RWPE1 (cell line): ENCODE measurements around the gene CDKAL1.

Source experiments
- CTCF ChIA-PET: fragments of 350-600 bp; sonication (Branson Sonifier 250); formaldehyde crosslinking; extraction: SDS; loops from one replicate; lab custom pipeline; 2021; lab: Yijun Ruan, JAX
- POLR2A ChIA-PET: fragments of 400-600 bp; formaldehyde crosslinking; extraction: SDS; loops from one replicate; lab custom pipeline; 2020; ENCODE audit warnings: antibody characterized with exemption; ENCODE audit not compliant: low non-redundant PET; lab: Yijun Ruan, JAX
- DNase-seq: peaks from one replicate; pipeline ENCODE4 v3.0.0; 2012; ENCODE audit warnings: low spot score
- H3K27ac ChIP-seq: fragments of 450-650 bp; 2 replicates; pipeline ENCODE4 v1.5.1; 2017
- CTCF ChIP-seq: fragments of 450-650 bp; conservative IDR thresholded peaks from 2 replicates; pipeline ENCODE4 v1.5.1; 2017; ENCODE audit warnings: low read depth, mild to moderate bottlenecking

Gene CDKAL1

GRCh38 chr6:20845592-20845991 lies 311.3 kb downstream of the CDKAL1 start:
- ChIA-PET POLR2A (no interaction called here), CTCF (no interaction called here)
- no peak for DNase-seq
- H3K27ac ChIP-seq = no peak overlapping the region
- no peak for TF ChIP-seq CTCF

- CTCF ChIA-PET = no interaction called here
- no peak overlapping the region for H3K27ac ChIP-seq
- no peak for TF ChIP-seq CTCF
- POLR2A ChIA-PET = no interaction called here
- DNase-seq = no peak
Observed at GRCh38 chr6:20846602-20847028, 312.4 kb downstream of the CDKAL1 start.

- H3K27ac ChIP-seq = no peak overlapping the region
- ChIA-PET POLR2A (no interaction called here), CTCF (no interaction called here)
- no peak for DNase-seq
- TF ChIP-seq CTCF = no peak
Observed at GRCh38 chr6:20847904-20848303, 313.6 kb downstream of the CDKAL1 start.

GRCh38 chr6:20850686-20851416 lies 316.6 kb downstream of the CDKAL1 start:
- ChIA-PET POLR2A (no interaction called here), CTCF (interaction anchor here (0.5 kb wide), 1 partner anchor 8 kb away, joined by 3 read pairs; no protein-coding TSS in a partner anchor)
- H3K27ac ChIP-seq = no peak overlapping the region
- DNase-seq = no peak
- no peak for TF ChIP-seq CTCF

- H3K27ac ChIP-seq = no peak overlapping the region
- ChIA-PET CTCF (no interaction called here), POLR2A (interaction anchor here (0.5 kb wide), 1 partner anchor 689 kb away, joined by 3 read pairs; no protein-coding TSS in a partner anchor)
- DNase-seq = no peak
- TF ChIP-seq CTCF = no peak
Observed at GRCh38 chr6:20851795-20852194, 317.5 kb downstream of the CDKAL1 start.

GRCh38 chr6:20853828-20854227 lies 319.6 kb downstream of the CDKAL1 start:
- TF ChIP-seq CTCF = no peak
- H3K27ac ChIP-seq = no peak overlapping the region
- no peak for DNase-seq
- CTCF ChIA-PET = no interaction called here
- POLR2A ChIA-PET = no interaction called here
